ENCODE measurements around the gene CETN3.

The CETN3 gene

DNA sequence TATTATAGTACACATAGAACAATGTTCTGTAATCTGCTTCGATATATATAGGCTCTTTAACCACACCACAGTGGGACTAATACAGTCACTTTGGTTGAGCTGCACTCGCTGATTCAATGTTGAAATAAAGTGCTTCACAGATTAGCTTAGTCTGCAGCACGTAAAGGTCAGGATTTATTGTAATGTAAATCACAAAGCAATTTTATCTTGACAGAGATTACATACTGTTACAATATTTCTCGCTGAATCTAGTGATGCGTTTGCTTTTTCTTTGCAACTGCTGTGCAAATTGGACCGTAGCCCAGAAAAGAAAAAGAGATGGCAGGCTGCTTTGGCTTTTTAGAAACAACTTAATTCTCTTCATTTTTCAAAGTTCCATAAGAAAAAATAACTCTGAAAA is 52.9 kb downstream of the CETN3 start:
- H3K27me3 ChIP-seq = no peaks in the 10 kb centered on the region
- TF ChIP-seq, protein P1, sequence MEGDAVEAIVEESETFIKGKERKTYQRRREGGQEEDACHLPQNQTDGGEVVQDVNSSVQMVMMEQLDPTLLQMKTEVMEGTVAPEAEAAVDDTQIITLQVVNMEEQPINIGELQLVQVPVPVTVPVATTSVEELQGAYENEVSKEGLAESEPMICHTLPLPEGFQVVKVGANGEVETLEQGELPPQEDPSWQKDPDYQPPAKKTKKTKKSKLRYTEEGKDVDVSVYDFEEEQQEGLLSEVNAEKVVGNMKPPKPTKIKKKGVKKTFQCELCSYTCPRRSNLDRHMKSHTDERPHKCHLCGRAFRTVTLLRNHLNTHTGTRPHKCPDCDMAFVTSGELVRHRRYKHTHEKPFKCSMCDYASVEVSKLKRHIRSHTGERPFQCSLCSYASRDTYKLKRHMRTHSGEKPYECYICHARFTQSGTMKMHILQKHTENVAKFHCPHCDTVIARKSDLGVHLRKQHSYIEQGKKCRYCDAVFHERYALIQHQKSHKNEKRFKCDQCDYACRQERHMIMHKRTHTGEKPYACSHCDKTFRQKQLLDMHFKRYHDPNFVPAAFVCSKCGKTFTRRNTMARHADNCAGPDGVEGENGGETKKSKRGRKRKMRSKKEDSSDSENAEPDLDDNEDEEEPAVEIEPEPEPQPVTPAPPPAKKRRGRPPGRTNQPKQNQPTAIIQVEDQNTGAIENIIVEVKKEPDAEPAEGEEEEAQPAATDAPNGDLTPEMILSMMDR (IDR thresholded peaks at IDR 0.05) = no peak
- no peaks in the 10 kb centered on the region for H3K9me3 ChIP-seq
- no peak for DNase-seq
- no peaks in the 10 kb centered on the region for H3K4me1 ChIP-seq
- H3K27ac ChIP-seq = no peak overlapping the region
- no peak overlapping the region for H3K4me3 ChIP-seq
- no peaks in the 10 kb centered on the region for H3K36me3 ChIP-seq
- intact Hi-C loops (cut with DNase I; ENCODE audit: low total_unique reads) = no loop called here

DNA sequence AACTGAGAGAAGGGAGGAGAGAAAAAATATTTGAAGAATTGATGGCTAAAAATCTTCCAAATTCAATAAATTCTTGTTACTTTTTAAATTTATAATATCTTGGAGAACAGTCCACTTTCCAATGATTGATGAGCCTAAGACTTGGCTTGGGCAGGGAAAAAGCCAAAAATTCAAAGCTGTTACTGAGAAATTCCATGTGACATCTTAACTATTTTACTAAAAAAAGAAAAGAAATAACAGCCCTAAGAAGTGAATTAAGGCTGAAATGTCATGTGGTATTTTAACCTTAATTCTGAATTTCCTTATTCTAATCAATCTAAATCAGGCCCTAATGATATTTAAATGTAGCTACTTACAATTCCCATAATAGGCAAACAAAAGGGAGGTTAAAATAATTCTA is 53.4 kb downstream of the CETN3 start:
- Histone ChIP-seq H3K4me1 (no peaks in the 10 kb centered on the region), H3K36me3 (no peaks in the 10 kb centered on the region), H3K27me3 (no peaks in the 10 kb centered on the region), H3K9me3 (no peaks in the 10 kb centered on the region), H3K4me3 (no peak overlapping the region), H3K27ac (no peak overlapping the region)
- no peak for DNase-seq
- intact Hi-C loops (cut with DNase I; ENCODE audit: low total_unique reads) = no loop called here
- TF ChIP-seq, protein P1 (IDR thresholded peaks at IDR 0.05) = no peak

DNA sequence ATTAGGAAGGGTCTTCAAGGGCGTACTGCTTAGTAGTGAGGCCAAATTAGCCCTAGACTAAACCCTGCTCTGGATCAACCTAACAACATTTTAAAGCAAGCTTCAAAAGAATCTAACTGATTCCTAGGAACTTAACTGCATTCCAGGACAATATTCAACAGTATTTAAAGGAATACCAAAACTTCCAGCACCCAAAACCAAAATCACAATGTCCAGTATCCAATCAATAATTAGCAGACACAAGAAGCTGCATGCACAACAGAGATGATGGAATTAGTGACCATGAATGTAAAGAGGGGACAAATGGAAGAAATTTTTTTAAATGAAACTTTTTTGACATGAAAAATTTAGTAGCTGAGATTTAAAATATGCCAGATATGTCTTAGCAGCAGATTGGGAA is 53.9 kb downstream of the CETN3 start:
- TF ChIP-seq, protein P1 (IDR thresholded peaks at IDR 0.05) = no peak
- intact Hi-C loops (cut with DNase I; ENCODE audit: low total_unique reads) = no loop called here
- no peak for DNase-seq
- Histone ChIP-seq H3K4me1 (no peaks in the 10 kb centered on the region), H3K27ac (no peak overlapping the region), H3K27me3 (no peaks in the 10 kb centered on the region), H3K4me3 (no peak overlapping the region), H3K9me3 (no peaks in the 10 kb centered on the region), H3K36me3 (no peaks in the 10 kb centered on the region)

DNA sequence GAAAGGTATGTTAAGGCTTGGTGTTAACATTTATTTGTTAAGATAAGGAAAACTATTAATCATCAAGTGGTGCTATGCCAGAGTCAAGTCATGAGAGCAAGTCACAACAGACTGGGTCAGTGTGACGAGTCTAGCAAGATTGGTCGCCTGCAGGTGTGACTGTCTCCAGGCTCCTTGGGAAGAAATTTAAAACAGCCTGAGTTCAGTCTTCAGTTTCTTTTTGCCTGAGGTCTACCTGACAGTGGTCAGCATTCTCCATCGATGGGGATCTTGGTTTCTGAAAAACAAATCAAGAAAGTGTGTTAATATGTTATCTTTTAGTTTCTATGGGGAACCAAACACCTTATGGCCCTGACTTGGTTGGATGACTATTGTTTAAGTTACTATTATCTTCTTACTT is 56.3 kb downstream of the CETN3 start:
- no peaks in the 10 kb centered on the region for H3K9me3 ChIP-seq
- H3K36me3 ChIP-seq = no peaks in the 10 kb centered on the region
- intact Hi-C loops (cut with DNase I; ENCODE audit: low total_unique reads) = no loop called here
- no peak overlapping the region for H3K27ac ChIP-seq
- H3K4me3 ChIP-seq = no peak overlapping the region
- DNase-seq = no peak
- no peaks in the 10 kb centered on the region for H3K4me1 ChIP-seq
- H3K27me3 ChIP-seq = no peaks in the 10 kb centered on the region
- TF ChIP-seq, protein P1 (IDR thresholded peaks at IDR 0.05) = no peak

DNA sequence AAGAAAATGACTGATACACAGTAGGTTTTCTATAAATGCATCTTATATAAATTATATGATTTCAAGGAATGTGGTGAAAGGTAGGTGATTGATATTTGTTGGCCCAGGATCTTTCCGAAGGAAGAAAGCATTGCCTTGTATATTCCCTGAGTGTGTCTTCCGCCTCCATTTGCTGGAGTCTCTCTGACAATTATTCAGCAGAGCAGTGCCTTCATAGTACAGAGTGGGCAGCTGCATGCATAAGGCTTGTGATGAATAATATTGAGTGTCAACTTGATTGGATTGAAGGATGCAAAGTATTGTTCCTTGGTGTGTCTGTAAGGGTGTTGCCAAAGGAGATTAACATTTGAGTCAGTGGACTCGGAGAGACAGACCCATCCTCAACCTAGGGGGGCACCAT is 58.5 kb downstream of the CETN3 start:
- H3K4me1 ChIP-seq = no peaks in the 10 kb centered on the region
- no peak for DNase-seq
- no peak overlapping the region for H3K4me3 ChIP-seq
- H3K36me3 ChIP-seq = no peaks in the 10 kb centered on the region
- TF ChIP-seq, protein P1 (IDR thresholded peaks at IDR 0.05) = no peak
- no peak overlapping the region for H3K27ac ChIP-seq
- intact Hi-C loops (cut with DNase I; ENCODE audit: low total_unique reads) = no loop called here
- no peaks in the 10 kb centered on the region for H3K9me3 ChIP-seq
- H3K27me3 ChIP-seq = no peaks in the 10 kb centered on the region

DNA sequence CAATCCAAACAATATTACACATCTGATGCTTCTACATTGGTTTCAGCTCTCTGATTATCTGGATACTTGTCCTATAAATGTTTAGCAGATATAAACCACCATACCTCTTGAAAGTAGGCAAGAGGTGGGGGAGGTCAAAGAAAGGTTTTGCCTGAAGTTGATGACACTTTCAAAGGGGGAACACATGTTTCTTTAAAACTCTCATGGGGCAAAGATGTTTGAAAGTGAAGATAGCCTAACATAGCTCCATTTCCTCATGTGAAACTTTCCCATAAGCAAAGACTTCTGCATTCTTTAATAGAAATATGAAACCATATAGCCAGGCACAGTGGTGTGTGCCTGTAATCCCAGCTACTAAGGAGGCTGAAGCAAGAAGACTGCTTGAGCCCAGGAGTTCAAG is 62.1 kb downstream of the CETN3 start:
- intact Hi-C loops (cut with DNase I; ENCODE audit: low total_unique reads) = no loop called here
- Histone ChIP-seq H3K9me3 (no peaks in the 10 kb centered on the region), H3K4me3 (no peak overlapping the region), H3K27ac (no peak overlapping the region), H3K4me1 (no peaks in the 10 kb centered on the region), H3K36me3 (no peaks in the 10 kb centered on the region), H3K27me3 (no peaks in the 10 kb centered on the region)
- DNase-seq = no peak
- TF ChIP-seq, protein P1 (IDR thresholded peaks at IDR 0.05) = no peak
